GM21447 (cell line): ENCODE results near the gene CPEB3.
"Not testable (repeated sequence)": the region's sequence is repeated elsewhere in the genome, so short reads cannot be mapped to it uniquely, and the experiment has no call there.

Source experiments
- ATAC-seq: cut with Tn5 transposase; IDR thresholded peaks from one replicate; pipeline ENCODE4 v1.9.1; 2021; ENCODE audit not compliant: unreplicated experiment

The CPEB3 gene

DNA sequence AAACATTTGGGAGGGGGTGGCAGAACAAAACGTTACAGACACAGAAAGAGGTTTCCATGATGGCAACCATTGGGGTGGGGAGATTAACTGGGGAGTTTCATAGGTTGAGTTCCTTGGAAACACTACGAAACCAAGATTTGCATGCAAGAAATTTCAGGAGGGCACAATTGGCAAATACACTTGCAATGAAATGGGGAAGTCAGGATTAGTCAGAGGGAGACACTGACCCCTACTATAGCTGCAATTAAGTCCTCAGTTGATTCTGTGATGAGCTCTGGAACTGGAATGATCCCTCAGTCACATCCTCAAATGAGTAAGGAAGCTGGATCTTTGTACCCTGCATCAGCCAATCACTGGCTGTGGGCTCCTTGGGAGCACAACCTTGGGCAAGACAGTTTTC, 22.1 kb downstream of the CPEB3 start:
- no peak for ATAC-seq

DNA sequence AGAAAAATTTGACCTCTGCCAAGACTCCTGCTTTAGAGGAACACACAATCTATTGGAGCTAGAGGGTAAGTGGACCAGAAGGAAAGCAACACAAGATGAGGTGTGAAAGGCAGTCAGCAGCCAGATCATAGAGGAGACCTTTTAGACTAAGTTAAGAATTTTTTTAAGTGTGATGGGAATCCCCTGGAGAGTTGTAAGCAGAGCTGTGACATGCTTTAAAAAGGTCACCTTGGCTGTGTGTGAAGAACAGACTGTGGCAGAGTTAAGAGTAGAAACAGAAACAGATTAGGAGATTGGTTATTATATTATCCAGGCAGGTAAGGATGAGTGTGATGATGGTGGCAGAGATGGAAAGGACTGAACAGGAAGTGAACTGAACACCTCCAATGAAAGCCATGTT, 23.5 kb downstream of the CPEB3 start:
- no peak for ATAC-seq

DNA sequence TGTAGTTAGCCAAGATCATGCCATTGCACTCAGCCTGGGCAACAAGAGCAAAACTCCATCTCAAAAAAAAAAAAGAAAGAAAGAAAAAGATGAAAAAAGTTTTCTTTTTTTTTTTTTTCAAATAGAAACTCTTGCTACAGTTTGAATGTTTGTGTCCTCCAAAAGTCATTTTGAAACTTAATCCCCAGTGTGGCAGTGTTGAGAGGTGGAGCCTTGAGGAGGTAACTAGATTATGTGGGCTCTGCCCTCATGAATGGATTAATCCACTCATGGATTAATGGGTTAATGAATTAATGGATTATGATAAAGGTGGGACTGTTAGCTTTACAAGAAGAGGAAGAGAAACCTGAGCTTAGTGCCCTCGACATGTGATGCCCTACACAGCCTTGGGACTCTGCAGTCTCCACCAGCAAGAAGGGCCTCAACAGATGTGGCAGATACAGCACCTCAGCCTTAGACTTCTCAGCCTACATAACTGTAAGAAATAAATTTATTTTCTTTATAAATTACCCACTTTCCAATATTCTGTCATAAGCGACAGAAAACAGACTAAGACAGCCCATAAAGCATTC, 25.1 kb downstream of the CPEB3 start:
- ATAC-seq, result peak; percentile 72

DNA sequence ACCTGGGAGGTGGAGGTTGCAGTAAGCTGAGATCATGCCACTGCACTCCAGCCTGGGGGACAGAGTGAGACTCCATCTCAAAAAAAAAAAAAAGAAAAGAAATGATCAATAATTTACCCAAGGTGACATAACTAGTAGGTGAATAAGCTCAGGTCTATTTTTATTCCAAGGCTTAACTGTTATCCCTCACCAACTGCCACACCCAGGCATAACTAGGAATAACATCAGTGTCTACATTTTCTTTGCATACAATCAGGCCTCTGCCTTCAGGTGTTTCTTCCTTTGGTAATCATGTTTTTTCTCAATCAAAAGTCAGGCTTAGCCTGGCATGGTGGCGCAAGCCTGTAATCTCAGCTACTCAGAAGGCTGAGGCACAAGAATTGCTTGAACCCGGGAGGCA, 26.6 kb downstream of the CPEB3 start:
- ATAC-seq, result no peak

DNA sequence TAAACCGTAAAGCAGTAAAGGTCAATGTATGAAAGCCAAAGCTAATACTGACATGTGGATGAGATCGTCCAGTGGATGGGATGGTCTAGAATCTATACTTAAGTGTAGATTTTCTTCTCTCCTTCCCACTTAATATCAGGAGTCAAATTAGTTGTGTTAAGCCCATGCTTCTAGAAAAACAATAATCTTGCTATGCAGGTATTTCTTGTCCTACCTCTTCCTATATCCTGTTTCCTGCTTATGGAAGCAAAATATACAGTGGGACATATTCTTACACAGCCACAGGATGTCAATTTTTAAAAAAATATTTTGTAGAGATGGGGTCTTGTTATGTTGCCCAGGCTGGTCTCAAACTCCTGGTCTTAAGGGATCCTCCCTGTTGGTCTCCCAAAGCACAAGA, 27.5 kb downstream of the CPEB3 start:
- no peak for ATAC-seq

DNA sequence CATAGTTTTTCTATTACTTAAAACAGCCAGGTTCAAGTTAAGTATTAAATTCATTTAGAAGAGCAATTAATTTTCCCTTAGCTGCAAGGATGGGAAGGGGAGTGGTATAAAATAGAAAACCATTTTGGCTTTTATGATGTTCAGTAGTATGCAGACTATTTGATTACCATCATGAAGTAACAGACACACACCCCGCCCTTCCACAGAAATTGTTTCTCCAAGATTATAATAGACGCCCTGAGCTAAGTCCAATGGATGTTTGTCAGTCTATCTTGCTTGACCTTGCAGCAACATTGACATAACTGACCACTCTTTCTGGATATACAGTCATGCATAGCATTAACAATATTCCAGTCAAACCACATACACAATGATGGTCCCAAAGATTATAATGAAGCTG, 42.3 kb downstream of the CPEB3 start:
- no peak for ATAC-seq

DNA sequence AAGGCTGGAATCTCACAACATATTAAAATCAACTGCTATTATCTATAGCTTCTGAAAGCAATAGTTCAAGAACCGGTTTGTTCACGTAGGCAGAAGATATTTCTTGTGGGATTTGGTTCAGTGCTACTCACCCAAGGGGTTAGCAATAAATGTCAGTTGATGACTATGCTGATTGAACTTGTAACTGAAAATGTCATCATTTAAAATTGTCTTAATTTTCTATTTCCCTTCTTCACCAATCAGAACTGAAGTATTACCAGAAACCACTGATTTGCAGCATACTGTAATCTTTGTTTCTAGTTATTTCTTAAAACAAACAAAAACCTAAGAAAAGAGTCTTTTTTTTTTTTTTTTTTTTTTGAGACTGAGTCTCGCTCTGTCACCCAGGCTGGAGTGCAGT, 46.1 kb downstream of the CPEB3 start:
- ATAC-seq, result no peak

DNA sequence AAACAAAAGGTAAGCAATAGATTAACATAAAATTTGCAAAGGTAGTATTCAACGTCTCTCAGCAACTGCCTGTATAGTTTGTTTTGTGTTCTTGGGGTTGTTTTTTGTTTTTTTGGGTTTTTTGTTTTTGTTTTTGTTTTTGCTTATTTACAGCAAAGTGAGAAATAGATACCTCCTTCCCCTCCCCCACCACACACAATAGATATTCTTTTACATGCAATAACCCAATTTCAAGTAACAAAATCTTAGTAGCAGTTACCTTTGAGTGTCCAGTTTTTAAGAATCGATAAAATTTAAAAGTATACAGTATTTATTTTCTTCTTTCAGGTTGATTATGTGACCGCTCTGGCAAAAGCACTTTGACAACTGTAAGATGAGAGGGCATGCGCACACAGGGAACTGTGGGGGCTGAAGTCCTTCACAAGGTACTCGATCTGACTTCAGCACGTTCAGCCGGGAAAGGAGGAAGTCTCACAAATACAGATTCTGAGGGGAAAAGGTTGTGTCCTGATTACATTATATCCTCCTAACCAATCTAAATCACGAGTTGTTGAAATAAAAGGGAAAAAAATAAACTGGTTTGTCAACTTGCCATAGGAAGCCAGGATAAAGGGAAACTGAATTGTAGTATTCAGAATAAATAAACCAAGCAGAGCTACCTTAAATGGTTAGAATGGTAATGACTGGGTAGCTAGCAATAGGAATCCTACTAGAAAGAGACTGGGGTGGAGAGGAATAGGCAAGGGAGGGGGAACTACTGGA, 47.8 kb downstream of the CPEB3 start:
- ATAC-seq, result no peak

DNA sequence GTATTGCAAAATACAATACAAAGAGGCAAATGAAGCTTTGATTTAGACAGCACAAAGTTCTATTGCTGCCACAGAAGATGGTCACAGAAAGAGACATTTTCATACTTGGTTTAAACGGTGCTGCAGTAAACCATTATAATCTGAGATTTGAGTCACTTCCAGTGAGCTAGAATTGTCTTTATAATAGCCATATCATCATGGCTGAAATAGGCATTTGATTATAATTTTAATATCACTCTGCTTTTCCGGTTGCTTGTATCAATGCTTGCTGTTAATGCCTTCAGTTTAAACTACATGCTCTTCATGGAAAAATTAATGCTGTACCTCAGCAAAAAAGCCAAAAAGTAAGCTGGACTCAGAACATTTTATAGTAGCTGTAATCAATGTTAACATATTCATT, 48.5 kb downstream of the CPEB3 start:
- no peak for ATAC-seq

DNA sequence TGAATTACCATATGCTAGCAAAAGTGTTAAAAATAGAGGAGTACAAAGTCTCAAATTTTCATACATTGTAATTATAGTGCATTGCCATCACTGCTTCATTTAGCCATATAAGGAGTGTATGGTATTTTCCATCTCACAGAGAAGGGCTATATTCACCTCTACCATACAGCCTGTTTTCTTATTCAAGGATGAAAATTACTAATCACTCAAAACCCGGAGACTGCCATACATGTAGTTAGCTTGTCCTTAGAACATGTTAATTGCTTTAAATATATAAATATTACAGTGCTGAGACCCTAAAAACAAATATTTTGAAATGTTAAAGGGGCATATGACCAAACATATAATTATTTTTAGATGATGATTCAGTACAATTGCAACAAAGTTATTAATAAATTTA, 49.4 kb downstream of the CPEB3 start:
- ATAC-seq, result no peak

DNA sequence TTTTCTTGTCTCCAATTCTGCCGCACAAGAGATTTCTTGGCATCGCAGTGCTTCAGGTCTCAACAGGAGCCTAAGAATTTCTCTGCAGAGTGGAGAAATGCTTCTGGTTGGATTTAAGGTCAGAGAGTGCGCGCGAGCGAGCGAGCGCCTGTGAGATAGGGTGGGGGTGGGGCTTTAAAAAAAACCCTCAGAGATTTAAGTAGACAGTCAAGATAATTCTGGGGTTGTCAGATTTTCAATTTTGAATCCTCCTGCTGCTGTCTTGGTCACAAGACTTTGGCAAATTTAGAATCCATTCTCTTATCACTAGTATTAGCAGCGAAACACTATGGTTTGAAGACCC, 49.7 kb downstream of the CPEB3 start:
- no peak for ATAC-seq

DNA sequence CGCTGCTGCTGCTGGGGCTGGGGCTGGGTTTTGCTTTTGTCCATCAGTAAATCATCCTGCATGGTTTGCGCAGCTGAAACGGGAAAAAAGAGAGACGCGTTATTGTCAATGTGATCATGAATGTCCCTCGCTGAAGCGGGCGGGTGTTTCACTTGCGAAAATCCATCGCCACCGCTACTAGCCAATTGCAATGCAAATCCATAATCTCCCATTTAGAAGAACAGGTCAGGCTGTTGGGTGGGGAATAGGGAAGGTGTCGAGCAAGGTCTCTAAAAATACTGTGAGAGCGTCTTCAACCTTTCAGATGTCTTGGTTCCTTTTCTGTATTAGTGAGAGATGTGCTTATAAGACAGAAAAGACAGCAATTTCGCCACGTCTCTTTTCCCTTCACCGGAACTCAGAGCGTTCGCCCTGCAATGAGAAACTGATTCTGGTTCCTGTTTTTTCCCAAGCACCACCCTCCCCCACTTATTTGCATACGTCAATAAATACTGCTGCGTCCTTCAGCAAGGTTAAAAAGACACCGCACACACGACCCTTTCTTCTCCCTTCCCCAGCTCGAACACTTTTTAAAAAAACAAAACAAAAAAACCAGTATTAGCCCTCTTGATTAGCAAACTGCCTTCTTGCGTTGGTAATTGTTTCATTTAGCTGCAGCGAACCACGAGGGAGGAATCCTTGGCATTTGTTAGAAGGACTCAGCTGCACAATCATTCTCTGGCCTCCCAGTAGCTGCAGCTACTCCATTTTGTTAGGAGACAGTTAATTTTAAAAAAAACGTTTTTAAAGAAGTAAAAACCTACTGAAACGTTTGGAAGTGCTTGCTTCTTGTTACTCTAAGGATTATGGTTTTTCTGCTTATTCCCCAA, 50.4 kb downstream of the CPEB3 start:
- peak; percentile 72 for ATAC-seq

DNA sequence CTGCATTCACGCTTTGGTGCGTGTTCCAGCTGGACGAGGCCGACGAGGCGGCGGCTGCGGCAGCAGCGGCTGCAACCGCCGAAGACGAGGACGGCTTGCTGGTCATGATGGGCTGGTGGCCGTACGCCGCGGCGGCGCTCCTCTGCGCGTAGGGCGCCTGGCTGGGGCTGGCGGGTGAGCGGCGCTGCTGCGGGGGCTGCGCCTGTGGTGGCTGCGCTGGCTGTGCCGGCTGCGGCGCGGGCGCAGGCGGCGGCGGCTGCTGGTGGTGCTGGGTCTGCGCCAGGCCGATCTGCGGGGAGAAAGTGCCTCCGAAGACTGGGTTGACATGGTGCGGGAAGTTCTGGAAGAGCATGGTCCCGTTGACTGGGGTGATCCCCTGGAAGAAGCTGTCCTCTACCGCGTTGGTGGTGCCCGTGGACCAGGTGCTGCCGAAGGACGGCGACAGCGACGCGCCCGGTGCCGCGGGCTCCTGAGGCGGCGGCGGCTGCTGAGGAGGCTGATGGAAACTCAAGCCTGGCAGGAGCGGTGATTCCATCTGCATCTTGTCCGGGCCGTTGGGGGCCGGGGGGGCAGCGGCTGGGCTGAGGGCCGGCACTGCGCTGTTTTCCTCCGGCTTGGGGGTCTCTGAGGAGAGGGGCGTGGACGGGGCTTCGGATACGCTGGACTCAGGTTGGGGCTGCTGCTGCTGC, 51.1 kb downstream of the CPEB3 start:
- ATAC-seq, result peak; percentile 32

DNA sequence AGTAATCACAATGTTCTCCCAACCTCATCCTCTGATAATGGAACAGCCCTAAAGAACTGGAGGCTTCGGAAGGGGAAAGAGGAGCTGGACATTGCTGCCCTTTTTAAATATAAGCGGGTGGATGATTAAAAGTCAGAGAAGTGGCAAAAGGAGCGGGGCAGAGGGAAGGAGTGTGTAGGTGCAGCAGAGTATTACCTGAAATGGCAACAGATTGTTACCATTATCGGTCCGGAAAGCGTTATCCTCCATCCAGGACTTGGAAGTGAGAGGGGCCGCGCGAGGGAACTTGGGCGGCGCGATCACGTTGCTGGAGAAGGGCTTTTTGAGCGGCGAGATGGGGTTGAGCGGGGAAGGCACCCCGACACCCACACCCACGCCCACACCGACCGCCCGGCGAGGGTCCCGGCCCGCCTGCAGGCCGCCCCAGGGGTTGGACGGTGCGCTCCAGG, 51.7 kb downstream of the CPEB3 start:
- ATAC-seq, result no peak

DNA sequence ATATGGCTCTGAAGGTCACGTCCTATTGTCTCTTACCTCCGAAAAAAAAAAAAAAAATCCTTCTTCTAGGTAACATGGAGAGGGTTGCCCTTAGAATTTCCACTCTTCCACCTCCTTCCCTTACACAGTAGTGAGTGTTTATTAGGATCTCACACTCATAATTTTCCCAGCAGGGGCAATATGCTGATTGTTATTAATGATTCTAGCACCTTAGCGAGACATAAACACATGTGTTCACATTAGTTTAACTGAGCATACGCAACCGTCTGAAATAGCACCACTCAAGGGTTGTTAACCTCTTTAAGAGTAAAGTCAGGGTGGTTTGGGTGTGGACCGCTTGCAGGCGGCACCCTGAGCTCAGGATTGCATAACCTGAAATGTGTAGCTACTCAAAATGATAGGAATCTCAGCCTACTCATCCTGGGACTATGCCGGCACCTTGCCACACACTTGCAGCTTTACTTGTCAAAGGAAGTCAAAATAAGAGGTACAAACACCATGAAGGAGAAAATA, 52.2 kb downstream of the CPEB3 start:
- ATAC-seq, result no peak

DNA sequence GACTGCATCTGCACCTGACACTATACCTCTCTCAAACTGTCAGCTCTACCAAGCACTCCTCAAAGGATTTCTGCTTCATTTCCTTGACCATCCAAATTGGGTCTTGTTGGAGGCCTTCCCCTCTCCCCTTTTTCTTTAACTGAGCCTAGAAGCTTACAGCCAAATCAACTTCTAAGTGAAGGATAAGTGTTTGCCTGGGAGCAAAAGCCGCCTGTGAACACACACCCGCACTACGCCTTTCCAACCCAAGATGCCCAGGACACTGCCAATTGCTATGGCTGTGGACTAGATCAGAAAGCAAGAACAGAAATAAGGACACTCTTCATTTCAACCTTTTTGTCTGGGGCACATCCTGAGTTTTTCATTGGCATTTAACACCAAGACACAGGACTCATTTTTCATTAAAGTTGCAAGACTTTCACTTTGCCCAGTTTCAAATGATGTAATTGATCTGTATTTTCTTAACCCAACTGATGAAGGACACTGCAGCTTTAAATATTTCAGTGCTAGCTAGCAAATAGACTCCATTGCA, 52.8 kb downstream of the CPEB3 start:
- ATAC-seq, result no peak

DNA sequence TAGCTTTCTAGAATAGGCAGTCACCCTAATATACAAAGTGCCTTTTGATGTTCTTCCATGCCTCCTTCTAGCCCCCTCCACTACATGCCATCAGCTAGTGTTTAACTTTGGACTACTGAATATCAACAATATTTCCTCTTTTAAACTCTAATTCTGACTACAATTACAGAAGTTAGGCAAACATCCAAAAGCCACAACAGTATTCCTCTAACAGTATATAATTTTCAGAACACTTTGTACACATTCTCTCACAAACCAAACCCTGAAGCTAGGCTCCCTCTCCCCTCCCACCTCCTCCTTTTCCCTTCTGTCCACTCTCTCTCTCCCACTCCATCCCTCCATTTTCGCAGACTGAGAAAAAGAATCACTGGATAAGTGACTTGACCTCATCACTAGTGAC, 59.7 kb downstream of the CPEB3 start:
- ATAC-seq, result no peak

DNA sequence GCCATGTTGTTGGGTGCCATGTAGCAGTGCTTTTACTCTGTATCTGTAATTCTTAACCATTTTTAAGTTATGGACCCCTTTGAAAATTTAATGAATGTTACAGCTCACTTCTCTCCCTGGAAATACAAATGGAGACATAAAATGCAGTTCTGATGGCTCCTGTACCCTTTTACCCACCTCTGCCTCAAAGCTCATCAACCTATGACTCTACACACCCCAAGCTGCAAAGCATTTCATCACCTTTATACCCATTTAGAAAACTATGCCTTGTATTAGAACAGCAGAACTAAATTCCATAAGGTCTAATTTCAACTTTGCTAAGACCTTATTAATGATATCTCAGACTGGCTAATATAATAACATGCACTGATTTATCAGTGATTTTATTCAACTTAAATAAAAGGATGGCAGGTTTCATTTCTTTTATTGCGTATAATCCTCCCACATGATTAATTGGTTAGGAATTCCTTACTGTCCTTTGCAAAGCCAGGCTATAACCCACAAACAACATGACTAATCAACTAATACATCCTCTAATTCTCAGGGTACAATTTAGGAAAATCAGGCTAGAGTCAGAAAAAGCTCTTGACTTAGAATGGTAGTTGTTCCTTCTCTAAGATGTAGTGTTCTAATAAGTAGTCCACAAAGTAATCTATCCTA, 68.1 kb downstream of the CPEB3 start:
- ATAC-seq, result no peak

DNA sequence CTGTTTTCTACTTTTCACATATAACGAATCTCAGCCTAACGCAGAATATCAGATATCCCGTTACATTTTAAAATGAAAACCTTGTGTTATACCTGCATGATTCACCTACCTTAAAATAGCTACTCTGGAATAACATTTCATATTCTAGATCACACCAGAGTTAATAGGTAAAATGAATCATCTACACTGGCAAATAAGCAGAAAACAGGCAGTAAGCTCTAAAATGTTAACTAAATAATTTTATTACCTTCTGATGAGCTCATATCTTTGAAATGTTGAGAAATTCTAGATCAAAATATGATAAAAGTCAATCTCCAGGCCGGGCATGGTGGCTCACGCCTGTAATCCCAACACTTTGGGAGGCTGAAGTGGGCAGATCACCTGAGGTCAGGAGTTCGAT, 71.3 kb downstream of the CPEB3 start:
- no peak for ATAC-seq

DNA sequence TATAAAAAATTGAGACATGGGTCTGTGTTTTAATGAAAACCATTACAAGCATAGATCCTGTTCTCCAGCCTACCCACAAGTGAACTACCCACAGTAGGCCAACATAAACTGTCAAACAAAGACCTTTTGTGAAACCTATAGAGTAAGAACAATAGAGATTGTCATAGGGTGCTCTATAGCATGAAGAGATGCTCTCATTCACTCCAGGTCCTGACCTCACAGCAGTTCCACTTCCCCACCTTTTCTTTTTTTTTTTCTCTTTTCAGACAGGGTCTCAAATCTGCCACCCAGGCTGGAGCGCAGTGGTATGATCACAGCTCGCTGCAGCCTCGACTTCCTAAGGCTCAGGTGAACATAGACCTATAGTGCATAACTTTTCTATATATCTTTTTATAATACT, 72.3 kb downstream of the CPEB3 start:
- ATAC-seq, result no peak

DNA sequence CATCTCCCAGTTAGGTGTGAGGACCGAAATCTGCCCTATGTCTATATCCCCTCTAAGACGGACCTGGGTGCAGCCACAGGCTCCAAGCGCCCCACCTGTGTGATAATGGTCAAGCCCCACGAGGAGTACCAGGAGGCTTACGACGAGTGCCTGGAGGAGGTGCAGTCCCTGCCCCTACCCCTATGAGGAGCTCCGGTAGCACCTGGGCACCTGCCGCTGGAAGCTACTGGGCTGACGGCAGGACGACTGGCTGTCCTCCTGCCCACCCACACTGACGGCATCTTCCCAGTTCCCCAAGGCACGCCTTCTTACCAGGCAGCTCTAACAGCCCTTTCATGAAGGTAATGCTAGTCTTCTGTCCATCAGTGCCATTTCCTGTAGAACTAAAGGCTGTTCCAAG, 74.3 kb downstream of the CPEB3 start:
- ATAC-seq, result not testable (repeated sequence)
